Left ventricle myocardium inferior (tissue), 1 donor: ENCODE results near the gene TLCD2. TPM values are rescaled to one million over a fixed set of nuclear protein-coding genes. Genes with fewer than 3 reads are reported as not detected.

Experiments used
- DNase-seq: peaks from one replicate; pipeline ENCODE4 v3.0.0-alpha.2; 2020
- H3K27ac ChIP-seq: fragments of 200-600 bp; replicated peaks from 2 replicates; pipeline ENCODE4 v1.8.0; 2021
- H3K27me3 ChIP-seq: fragments of 200-600 bp; 2 replicates; pipeline ENCODE4 v1.8.0; 2021; ENCODE audit warnings: low read depth
- H3K36me3 ChIP-seq: fragments of 200-600 bp; 2 replicates; pipeline ENCODE4 v1.8.0; 2021
- H3K4me1 ChIP-seq: fragments of 200-600 bp; 2 replicates; pipeline ENCODE4 v1.8.0; 2021
- H3K4me3 ChIP-seq: fragments of 200-600 bp; 2 replicates; pipeline ENCODE4 v1.8.0; 2021; ENCODE audit warnings: mild to moderate bottlenecking, moderate library complexity
- H3K9me3 ChIP-seq: fragments of 200-600 bp; replicated peaks from 2 replicates; pipeline ENCODE4 v1.8.0; 2021
- intact Hi-C: fragments of 100-400 bp; cut with micrococcal nuclease; formaldehyde crosslinking; loops from one replicate; pipeline ENCODE4 v1.11.0; 2022
- total RNA-seq: library from RNA; stranded (reverse); fragmentation: NEBNext Ultra II Directional; extraction: Animal tissue kit (Norgen Biotek cat#: 25700); gene quantifications from one replicate; pipeline ENCODE4 v1.2.1, GENCODE V29; 2021
- TF ChIP-seq, protein P1 (sequence below): fragments of 200-600 bp; IDR thresholded peaks from 2 replicates; pipeline ENCODE4 v1.8.0; 2021; ENCODE audit warnings: antibody characterized with exemption, mild to moderate bottlenecking, borderline replicate concordance
- donor health status: DM: no; HTN: yes; CAD: no; lungs with severe emphysema.

Gene TLCD2
- total RNA-seq, 1 donor from 2014 or later, result 1.8 TPM

DNA sequence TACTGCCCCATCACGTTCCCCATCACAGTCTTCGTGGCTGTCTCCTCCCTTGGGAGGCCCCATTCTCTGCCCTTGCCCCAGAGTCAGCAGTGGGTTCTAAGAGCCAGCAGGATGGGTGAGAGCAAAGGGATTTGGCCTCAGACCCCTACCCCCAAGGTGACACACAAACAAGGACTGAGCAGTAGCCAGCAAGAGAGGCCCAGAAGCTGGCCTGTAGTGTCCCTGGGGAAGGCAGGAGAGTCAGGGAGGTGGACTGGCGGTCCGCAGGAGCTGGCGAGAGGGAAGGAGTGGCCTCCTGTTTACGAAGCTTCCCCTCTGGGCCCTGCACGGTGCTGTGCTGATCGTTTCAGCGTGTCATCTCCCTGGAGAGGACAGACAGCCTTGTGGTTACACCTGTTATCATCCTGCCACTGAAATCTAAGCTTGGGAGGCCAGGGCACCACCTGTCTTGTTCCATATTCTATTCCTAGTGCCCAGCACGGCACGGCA lies 22.7 kb upstream of the TLCD2 start:
- no peak overlapping the region for H3K4me3 ChIP-seq
- no peaks in the 10 kb centered on the region for H3K9me3 ChIP-seq
- intact Hi-C loops, result no loop called here
- TF ChIP-seq, protein P1, sequence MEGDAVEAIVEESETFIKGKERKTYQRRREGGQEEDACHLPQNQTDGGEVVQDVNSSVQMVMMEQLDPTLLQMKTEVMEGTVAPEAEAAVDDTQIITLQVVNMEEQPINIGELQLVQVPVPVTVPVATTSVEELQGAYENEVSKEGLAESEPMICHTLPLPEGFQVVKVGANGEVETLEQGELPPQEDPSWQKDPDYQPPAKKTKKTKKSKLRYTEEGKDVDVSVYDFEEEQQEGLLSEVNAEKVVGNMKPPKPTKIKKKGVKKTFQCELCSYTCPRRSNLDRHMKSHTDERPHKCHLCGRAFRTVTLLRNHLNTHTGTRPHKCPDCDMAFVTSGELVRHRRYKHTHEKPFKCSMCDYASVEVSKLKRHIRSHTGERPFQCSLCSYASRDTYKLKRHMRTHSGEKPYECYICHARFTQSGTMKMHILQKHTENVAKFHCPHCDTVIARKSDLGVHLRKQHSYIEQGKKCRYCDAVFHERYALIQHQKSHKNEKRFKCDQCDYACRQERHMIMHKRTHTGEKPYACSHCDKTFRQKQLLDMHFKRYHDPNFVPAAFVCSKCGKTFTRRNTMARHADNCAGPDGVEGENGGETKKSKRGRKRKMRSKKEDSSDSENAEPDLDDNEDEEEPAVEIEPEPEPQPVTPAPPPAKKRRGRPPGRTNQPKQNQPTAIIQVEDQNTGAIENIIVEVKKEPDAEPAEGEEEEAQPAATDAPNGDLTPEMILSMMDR, result no peak
- H3K36me3 ChIP-seq, result peaks cover 64% of the 10 kb centered on the region
- no peak overlapping the region for H3K27ac ChIP-seq
- no peaks in the 10 kb centered on the region for H3K27me3 ChIP-seq
- no peak for DNase-seq
- H3K4me1 ChIP-seq, result peaks cover 55% of the 10 kb centered on the region

DNA sequence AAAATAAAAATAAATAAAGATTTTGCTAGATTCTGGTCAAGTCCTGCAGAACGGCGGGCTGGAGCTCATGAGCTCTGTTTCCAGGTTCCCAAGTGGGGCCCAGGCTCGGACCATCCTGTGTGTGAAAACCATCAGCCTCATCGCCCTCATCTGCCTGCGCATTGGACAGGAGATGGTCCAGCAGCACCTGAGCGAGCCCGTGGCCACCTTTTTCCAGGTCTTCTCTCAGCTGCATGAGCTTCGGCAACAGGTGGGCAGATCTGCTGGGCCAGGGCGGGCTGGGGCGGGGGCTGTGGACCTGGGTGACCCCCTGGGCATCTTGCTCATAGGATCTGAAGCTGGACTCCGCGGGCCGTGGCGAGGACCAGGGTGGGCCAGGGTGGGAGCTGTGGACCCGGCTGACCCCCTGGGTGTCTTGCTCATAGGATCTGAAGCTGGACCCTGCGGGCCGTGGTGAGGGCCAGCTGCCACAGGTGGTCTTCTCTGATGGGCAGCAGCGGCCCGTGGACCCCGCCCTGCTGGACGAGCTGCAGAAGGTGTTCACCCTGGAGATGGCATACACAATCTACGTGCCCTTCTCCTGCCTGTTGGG lies 22.2 kb upstream of the TLCD2 start:
- DNase-seq, result no peak
- Histone ChIP-seq H3K4me3 (no peak overlapping the region), H3K9me3 (no peaks in the 10 kb centered on the region), H3K4me1 (peaks cover 55% of the 10 kb centered on the region), H3K36me3 (peaks cover 64% of the 10 kb centered on the region), H3K27ac (no peak overlapping the region), H3K27me3 (no peaks in the 10 kb centered on the region)
- intact Hi-C loops, result no loop called here
- TF ChIP-seq, protein P1, result no peak

DNA sequence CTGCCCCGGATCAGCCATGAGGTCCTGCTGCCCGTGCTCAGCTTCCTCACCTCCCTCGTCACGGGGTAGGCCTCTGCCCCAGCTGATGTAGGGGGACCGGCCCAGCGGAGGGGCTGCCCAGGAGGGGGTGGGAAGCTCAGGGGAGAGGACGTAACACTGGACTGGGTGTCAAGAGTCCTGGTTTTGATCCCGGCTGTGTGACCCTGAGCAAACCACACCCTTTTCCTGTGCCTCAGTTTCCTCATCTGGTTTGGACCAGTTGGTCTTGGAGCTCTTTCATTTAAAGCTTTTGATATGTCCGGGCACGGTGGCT lies 21.0 kb upstream of the TLCD2 start:
- peak overlapping the region; percentile 47 for H3K4me3 ChIP-seq
- H3K4me1 ChIP-seq, result peaks cover 54% of the 10 kb centered on the region
- H3K9me3 ChIP-seq, result no peaks in the 10 kb centered on the region
- H3K36me3 ChIP-seq, result peaks cover 73% of the 10 kb centered on the region
- no peak for DNase-seq
- intact Hi-C loops, result no loop called here
- TF ChIP-seq, protein P1, result no peak
- peak overlapping the region; percentile 86 for H3K27ac ChIP-seq
- no peaks in the 10 kb centered on the region for H3K27me3 ChIP-seq

DNA sequence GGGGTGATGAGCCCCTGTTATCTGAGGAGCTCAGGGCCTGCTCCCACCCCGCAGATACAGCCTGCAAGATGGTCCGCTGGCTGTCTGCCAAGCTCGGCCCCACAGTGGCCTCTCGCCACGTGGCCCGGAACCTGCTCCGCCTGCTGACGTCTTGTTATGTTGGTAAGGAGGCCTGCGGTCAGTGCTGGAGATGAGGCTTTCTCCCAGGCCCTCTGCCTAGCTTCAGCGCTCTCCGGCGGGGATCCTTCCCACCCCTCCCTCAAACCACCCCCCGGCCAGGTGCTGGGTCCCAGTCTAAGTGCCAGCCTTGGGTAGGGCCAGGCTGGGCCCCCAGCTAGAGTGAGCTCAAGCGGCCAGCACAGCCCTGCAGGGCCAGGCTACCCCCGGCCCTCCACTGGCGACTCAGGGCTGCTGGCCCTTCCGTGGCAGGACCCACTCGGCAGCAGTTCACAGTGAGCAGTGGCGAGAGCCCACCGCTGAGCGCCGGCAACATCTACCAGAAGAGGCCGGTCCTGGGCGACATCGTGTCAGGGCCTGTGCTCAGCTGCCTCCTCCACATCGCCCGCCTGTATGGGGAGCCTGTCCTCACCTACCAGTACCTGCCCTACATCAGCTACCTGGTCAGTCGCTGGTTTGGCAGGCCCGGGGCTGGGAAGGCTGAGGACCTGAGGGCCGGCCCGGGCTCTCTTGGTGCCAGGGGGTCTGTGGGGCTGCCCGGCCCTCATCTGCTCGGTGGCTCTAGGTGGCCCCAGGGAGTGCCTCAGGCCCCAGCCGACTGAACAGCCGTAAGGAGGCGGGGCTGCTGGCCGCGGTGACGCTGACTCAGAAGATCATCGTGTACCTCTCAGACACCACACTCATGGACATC lies 20.4 kb upstream of the TLCD2 start:
- no peaks in the 10 kb centered on the region for H3K27me3 ChIP-seq
- peak overlapping the region; percentile 47 for H3K4me3 ChIP-seq
- peaks cover 71% of the 10 kb centered on the region for H3K36me3 ChIP-seq
- peak overlapping the region; percentile 86 for H3K27ac ChIP-seq
- no peaks in the 10 kb centered on the region for H3K9me3 ChIP-seq
- DNase-seq, result peak; percentile 88
- peaks cover 54% of the 10 kb centered on the region for H3K4me1 ChIP-seq
- intact Hi-C loops, result no loop called here
- TF ChIP-seq, protein P1, result no peak

DNA sequence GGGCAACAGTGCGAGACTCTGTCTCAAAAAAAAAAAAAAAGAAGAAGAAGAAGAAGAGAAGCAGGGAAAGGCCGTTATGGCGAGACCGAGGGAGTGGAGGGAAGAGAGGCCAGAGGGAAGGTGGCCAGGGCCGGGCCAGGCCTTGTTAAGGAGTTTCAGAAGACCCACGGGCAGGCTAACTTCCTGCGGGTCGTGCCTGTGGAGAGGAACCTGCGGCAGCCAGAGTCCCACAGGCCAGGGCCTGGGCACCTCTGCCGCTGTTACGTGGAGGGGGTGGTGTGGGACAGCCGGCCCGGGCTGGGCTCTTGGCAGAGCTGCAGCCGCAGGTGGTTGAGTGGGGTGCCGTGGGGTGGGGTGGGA lies 19.8 kb upstream of the TLCD2 start:
- H3K27me3 ChIP-seq, result no peaks in the 10 kb centered on the region
- peak overlapping the region; percentile 86 for H3K27ac ChIP-seq
- H3K36me3 ChIP-seq, result peaks cover 67% of the 10 kb centered on the region
- intact Hi-C loops, result no loop called here
- TF ChIP-seq, protein P1, result no peak
- H3K9me3 ChIP-seq, result no peaks in the 10 kb centered on the region
- DNase-seq, result no peak
- H3K4me1 ChIP-seq, result peaks cover 61% of the 10 kb centered on the region
- peak overlapping the region; percentile 47 for H3K4me3 ChIP-seq
